Neural crest cell (in vitro differentiated cells): ENCODE results near the gene CUZD1. TPM values are rescaled to one million over a fixed set of nuclear protein-coding genes. Genes with fewer than 3 reads are reported as not detected.

ENCODE experiments used
- DNase-seq: peaks from one replicate; pipeline ENCODE4 v3.0.0; 2021; ENCODE audit warnings: low read depth, mixed read lengths, low spot score
- H3K27ac Mint-ChIP-seq: one replicate; pipeline ENCODE4 v1.8.0; 2021; ENCODE audit warnings: mild to moderate bottlenecking, mixed read lengths; ENCODE audit not compliant: unreplicated experiment
- H3K27me3 Mint-ChIP-seq: 2 replicates; pipeline ENCODE4 v1.8.0; 2021; ENCODE audit warnings: low read depth, mild to moderate bottlenecking, mixed read lengths
- H3K36me3 Mint-ChIP-seq: 2 replicates; pipeline ENCODE4 v1.8.0; 2021; ENCODE audit warnings: low read depth, mild to moderate bottlenecking, mixed read lengths
- H3K4me1 Mint-ChIP-seq: 2 replicates; pipeline ENCODE4 v1.8.0; 2021; ENCODE audit warnings: mixed read lengths
- H3K4me3 Mint-ChIP-seq: one replicate; pipeline ENCODE4 v1.8.0; 2021; ENCODE audit warnings: mild to moderate bottlenecking, mixed read lengths
- H3K9me3 Mint-ChIP-seq: 2 replicates; pipeline ENCODE4 v1.8.0; 2021; ENCODE audit warnings: mixed read lengths
- CTCF ChIP-seq: fragments of 200-600 bp; sonication (generic); conservative IDR thresholded peaks from 2 replicates; pipeline ENCODE4 v1.5.0; 2021; ENCODE audit warnings: antibody characterized with exemption, mild to moderate bottlenecking
- total RNA-seq: library from RNA; stranded (reverse); gene quantifications from 2 replicates; pipeline ENCODE4 v1.2.1, GENCODE V29; 2021

Gene CUZD1
- total RNA-seq, 1 donor from 2014 or later: not detected

GRCh38 chr10:122830273-122830964, 15.2 kb downstream of the CUZD1 start:
- H3K4me3 Mint-ChIP-seq: no peak overlapping the region
- peaks cover 47% of the 10 kb centered on the region for H3K27me3 Mint-ChIP-seq
- no peak overlapping the region for H3K27ac Mint-ChIP-seq
- no peaks in the 10 kb centered on the region for H3K9me3 Mint-ChIP-seq
- no peaks in the 10 kb centered on the region for H3K4me1 Mint-ChIP-seq
- no peaks in the 10 kb centered on the region for H3K36me3 Mint-ChIP-seq
- TF ChIP-seq CTCF: no peak
- no peak for DNase-seq

- DNase-seq: no peak
- H3K9me3 Mint-ChIP-seq: no peaks in the 10 kb centered on the region
Observed at GRCh38 chr10:122829454-122829853, 16.2 kb downstream of the CUZD1 start.

GRCh38 chr10:122828716-122829255, 16.9 kb downstream of the CUZD1 start:
- H3K27me3 Mint-ChIP-seq: peaks cover 54% of the 10 kb centered on the region
- DNase-seq: no peak
- H3K4me1 Mint-ChIP-seq: no peaks in the 10 kb centered on the region
- no peak overlapping the region for H3K4me3 Mint-ChIP-seq
- H3K9me3 Mint-ChIP-seq: no peaks in the 10 kb centered on the region
- H3K27ac Mint-ChIP-seq: no peak overlapping the region
- H3K36me3 Mint-ChIP-seq: no peaks in the 10 kb centered on the region
- no peak for TF ChIP-seq CTCF

More at GRCh38 chr10:122829454-122829853, 16.2 kb downstream of the CUZD1 start:
- H3K4me3 Mint-ChIP-seq: no peak overlapping the region
- H3K27me3 Mint-ChIP-seq: peaks cover 49% of the 10 kb centered on the region
- H3K36me3 Mint-ChIP-seq: no peaks in the 10 kb centered on the region
- H3K27ac Mint-ChIP-seq: no peak overlapping the region
- no peaks in the 10 kb centered on the region for H3K4me1 Mint-ChIP-seq
- no peak for TF ChIP-seq CTCF

GRCh38 chr10:122827302-122827701, 18.4 kb downstream of the CUZD1 start:
- TF ChIP-seq CTCF: no peak
- DNase-seq: no peak
- H3K27me3 Mint-ChIP-seq: peaks cover 58% of the 10 kb centered on the region
- H3K4me3 Mint-ChIP-seq: no peak overlapping the region
- H3K27ac Mint-ChIP-seq: no peak overlapping the region
- H3K36me3 Mint-ChIP-seq: no peaks in the 10 kb centered on the region
- no peaks in the 10 kb centered on the region for H3K4me1 Mint-ChIP-seq
- no peaks in the 10 kb centered on the region for H3K9me3 Mint-ChIP-seq

GRCh38 chr10:122822973-122823690, 22.5 kb downstream of the CUZD1 start:
- H3K9me3 Mint-ChIP-seq: no peaks in the 10 kb centered on the region
- no peaks in the 10 kb centered on the region for H3K36me3 Mint-ChIP-seq
- no peak for DNase-seq
- H3K27ac Mint-ChIP-seq: no peak overlapping the region
- no peak overlapping the region for H3K4me3 Mint-ChIP-seq
- H3K27me3 Mint-ChIP-seq: peaks cover 53% of the 10 kb centered on the region
- TF ChIP-seq CTCF: no peak
- H3K4me1 Mint-ChIP-seq: no peaks in the 10 kb centered on the region
